Nephron (organoid): ENCODE results near the gene LRGUK.

Experiments
- H3K27ac Mint-ChIP-seq, 3 experiments: 2 replicates each; pipeline ENCODE4 v1.8.0; 2020; ENCODE audit warnings: mixed read lengths in 3 of 3, mild to moderate bottlenecking in 2 of 3, moderate library complexity in 1 of 3
- H3K27me3 Mint-ChIP-seq: 2 replicates; pipeline ENCODE4 v1.8.0; 2021; ENCODE audit warnings: low read depth, mild to moderate bottlenecking, moderate library complexity, mixed read lengths
- H3K36me3 Mint-ChIP-seq: 2 replicates; pipeline ENCODE4 v1.8.0; 2020; ENCODE audit warnings: low read depth, mixed read lengths
- H3K4me1 Mint-ChIP-seq: 2 replicates; pipeline ENCODE4 v1.8.0; 2020; ENCODE audit warnings: mixed read lengths
- H3K4me3 Mint-ChIP-seq, 3 experiments: 2 replicates each; pipeline ENCODE4 v1.8.0; 2020; ENCODE audit warnings: mild to moderate bottlenecking in 3 of 3, mixed read lengths in 3 of 3, moderate library complexity in 2 of 3
- H3K9me3 Mint-ChIP-seq: 2 replicates; pipeline ENCODE4 v1.8.0; 2020; ENCODE audit warnings: mixed read lengths
- TF ChIP-seq, protein P1 (sequence below), 3 experiments: fragments of 200-600 bp; sonication (generic); IDR thresholded peaks; one replicate each; pipeline ENCODE4 v1.5.0; 2021; ENCODE audit warnings: antibody characterized with exemption in 3 of 3; ENCODE audit not compliant: unreplicated experiment in 3 of 3

The LRGUK gene

DNA sequence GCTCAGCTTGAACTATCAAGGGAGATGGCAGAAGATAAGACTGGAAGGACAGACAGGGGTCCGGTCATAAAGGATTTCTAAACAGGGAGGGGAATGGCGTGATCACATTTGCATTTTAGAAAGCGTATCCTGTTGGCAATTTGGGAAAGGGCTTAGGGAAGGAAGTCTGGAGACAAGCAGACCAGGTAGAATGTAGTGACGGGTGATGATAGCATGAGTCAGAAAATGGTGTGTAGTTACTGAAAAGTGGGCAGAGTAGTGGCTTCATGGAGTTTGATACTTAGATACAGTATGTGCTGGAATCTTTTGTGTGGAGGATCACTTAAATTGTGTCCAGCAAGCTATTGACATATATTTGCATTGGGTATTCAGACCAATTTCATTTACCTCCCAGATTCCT, 61.2 kb downstream of the LRGUK start:
- TF ChIP-seq, protein P1, sequence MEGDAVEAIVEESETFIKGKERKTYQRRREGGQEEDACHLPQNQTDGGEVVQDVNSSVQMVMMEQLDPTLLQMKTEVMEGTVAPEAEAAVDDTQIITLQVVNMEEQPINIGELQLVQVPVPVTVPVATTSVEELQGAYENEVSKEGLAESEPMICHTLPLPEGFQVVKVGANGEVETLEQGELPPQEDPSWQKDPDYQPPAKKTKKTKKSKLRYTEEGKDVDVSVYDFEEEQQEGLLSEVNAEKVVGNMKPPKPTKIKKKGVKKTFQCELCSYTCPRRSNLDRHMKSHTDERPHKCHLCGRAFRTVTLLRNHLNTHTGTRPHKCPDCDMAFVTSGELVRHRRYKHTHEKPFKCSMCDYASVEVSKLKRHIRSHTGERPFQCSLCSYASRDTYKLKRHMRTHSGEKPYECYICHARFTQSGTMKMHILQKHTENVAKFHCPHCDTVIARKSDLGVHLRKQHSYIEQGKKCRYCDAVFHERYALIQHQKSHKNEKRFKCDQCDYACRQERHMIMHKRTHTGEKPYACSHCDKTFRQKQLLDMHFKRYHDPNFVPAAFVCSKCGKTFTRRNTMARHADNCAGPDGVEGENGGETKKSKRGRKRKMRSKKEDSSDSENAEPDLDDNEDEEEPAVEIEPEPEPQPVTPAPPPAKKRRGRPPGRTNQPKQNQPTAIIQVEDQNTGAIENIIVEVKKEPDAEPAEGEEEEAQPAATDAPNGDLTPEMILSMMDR (IDR thresholded peaks at IDR 0.05; ENCODE audit: unreplicated experiment in 3 of 3) = no peak
- H3K9me3 Mint-ChIP-seq = no peaks in the 10 kb centered on the region
- H3K4me3 Mint-ChIP-seq = no peak overlapping the region

DNA sequence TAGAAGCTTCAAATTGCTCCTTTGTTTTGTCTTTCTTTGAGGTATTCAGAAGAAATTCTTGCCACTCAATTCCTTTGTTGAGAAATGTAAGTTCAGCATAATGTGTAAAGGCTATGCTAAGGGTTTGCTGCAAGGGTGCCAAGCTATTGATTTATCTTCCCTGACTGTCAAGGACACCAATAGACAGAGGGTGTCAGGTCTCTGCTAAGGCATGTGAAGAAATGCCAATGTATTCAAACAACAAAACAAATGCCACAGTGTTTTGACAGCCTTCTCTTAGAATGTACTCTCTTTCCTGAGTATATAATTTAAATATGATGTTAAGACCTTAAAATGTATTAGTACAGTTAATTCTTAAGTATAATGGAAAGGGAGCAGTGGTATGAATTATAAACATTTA, 62.4 kb downstream of the LRGUK start:
- no peaks in the 10 kb centered on the region for H3K4me1 Mint-ChIP-seq
- H3K36me3 Mint-ChIP-seq = no peaks in the 10 kb centered on the region
- TF ChIP-seq, protein P1 (IDR thresholded peaks at IDR 0.05; ENCODE audit: unreplicated experiment in 3 of 3) = no peak
- H3K9me3 Mint-ChIP-seq = no peaks in the 10 kb centered on the region
- H3K27ac Mint-ChIP-seq = no peak overlapping the region
- H3K27me3 Mint-ChIP-seq = peaks cover 3% of the 10 kb centered on the region
- no peak overlapping the region for H3K4me3 Mint-ChIP-seq

More for the DNA sequence above, 61.2 kb downstream of the LRGUK start:
- Mint-ChIP-seq H3K27ac (no peak overlapping the region), H3K27me3 (peaks cover 3% of the 10 kb centered on the region), H3K36me3 (no peaks in the 10 kb centered on the region), H3K4me1 (no peaks in the 10 kb centered on the region)

DNA sequence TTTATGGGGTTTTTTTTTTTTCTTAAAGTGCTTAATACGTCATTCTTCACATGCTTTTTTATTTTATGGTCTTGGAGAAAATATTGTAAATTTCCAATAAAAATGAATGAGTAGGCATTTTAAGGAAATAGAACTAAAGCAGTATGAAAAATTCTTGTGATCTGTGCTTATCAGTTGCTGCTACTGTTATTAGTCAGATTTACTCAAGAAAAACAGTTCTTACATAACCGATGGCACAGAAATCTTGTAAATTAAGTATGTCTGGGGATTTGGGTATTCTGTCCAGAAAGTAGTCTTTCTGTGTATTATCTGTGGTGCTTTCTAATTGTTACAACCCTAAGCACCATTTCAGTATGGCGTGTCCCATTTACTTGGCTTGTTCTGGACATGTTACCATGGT, 64.7 kb downstream of the LRGUK start:
- Mint-ChIP-seq H3K9me3 (no peaks in the 10 kb centered on the region), H3K4me3 (no peak overlapping the region), H3K36me3 (no peaks in the 10 kb centered on the region), H3K27ac (no peak overlapping the region), H3K4me1 (no peaks in the 10 kb centered on the region), H3K27me3 (peaks cover 3% of the 10 kb centered on the region)
- TF ChIP-seq, protein P1 (IDR thresholded peaks at IDR 0.05; ENCODE audit: unreplicated experiment in 3 of 3) = no peak

DNA sequence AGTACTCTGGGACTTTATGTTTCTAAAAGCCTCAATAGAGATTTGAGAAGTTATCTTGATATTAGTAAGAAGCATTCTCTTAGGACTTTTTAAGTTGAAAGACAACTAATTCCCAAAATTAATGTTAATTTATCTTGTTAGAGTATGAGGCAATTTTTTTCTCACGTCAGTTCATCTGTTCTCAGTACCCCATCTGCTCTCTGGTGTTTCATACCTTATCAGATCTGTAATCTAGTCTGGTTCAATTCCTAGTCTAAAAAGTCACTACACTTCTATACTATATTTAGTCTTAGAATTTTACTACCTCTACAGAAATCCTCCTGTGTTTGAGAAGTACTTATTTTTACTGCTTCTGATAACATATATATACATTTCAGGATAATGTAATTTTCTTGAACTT, 66.1 kb downstream of the LRGUK start:
- TF ChIP-seq, protein P1 (IDR thresholded peaks at IDR 0.05; ENCODE audit: unreplicated experiment in 3 of 3) = no peak
- Mint-ChIP-seq H3K36me3 (no peaks in the 10 kb centered on the region), H3K9me3 (no peaks in the 10 kb centered on the region), H3K27me3 (peaks cover 2% of the 10 kb centered on the region), H3K27ac (no peak overlapping the region), H3K4me1 (no peaks in the 10 kb centered on the region), H3K4me3 (no peak overlapping the region)

DNA sequence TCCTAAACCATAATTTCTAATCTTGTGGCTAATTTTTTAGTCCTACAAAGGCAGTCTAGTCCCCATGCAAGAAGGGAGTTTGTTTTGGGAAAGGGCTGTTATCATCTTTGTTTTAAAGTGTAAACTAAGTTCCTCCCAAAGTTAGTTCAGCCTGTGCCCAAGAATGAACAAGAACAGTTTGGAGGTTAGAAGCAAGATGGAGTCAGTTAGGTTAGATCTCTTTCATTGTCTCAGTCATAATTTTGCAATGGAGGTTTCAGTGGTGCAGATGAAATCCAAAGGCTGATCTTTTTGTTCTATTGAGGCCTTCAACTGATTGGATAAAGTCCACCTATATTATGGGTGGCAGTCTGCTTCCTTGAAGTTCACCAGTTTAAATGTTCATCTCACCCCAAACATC, 68.1 kb downstream of the LRGUK start:
- H3K27ac Mint-ChIP-seq = no peak overlapping the region
- no peaks in the 10 kb centered on the region for H3K36me3 Mint-ChIP-seq
- H3K27me3 Mint-ChIP-seq = no peaks in the 10 kb centered on the region
- no peaks in the 10 kb centered on the region for H3K9me3 Mint-ChIP-seq
- no peaks in the 10 kb centered on the region for H3K4me1 Mint-ChIP-seq
- H3K4me3 Mint-ChIP-seq = no peak overlapping the region
- TF ChIP-seq, protein P1 (IDR thresholded peaks at IDR 0.05; ENCODE audit: unreplicated experiment in 3 of 3) = no peak

DNA sequence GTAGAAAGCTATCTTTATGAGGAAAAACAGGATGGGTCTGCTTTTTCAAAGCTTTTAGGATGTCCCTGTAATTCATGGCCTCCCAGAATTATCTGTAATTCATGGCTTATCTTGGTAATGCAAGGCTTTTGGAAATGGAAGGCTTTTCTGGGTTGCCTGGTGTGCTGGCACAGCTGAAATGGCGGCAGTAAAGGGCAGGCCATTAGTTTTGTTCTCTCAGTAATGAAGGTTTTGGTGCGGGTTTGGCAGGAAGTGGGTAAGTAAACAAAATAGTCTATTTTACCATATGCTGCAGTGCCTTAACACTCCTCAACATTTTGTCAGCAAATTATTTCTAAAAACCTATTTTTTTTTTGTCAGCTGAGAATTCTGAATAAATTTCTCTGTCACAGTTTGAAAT, 69.3 kb downstream of the LRGUK start:
- Mint-ChIP-seq H3K4me1 (no peaks in the 10 kb centered on the region), H3K27me3 (no peaks in the 10 kb centered on the region), H3K4me3 (no peak overlapping the region), H3K27ac (no peak overlapping the region), H3K36me3 (no peaks in the 10 kb centered on the region), H3K9me3 (no peaks in the 10 kb centered on the region)
- TF ChIP-seq, protein P1 (IDR thresholded peaks at IDR 0.05; ENCODE audit: unreplicated experiment in 3 of 3) = no peak
